Loucy (cell line): ENCODE data around the gene PMP22.

ENCODE experiments used
- H2AFZ ChIP-seq: fragments of 200-600 bp; sonication (generic); 2 replicates; pipeline ENCODE4 v1.6.0; 2016; ENCODE audit warnings: antibody characterized with exemption, mild to moderate bottlenecking, low read length, moderate library complexity
- H3F3A ChIP-seq: fragments of 200-600 bp; 2 replicates; pipeline ENCODE4 v1.6.0; 2016; ENCODE audit warnings: antibody characterized with exemption, low read depth, mild to moderate bottlenecking
- H3K27me3 ChIP-seq: fragments of 200-600 bp; sonication (generic); 2 replicates; pipeline ENCODE4 v1.6.1; 2014; ENCODE audit warnings: low read length, mild to moderate bottlenecking; ENCODE audit not compliant: insufficient read depth, poor library complexity, severe bottlenecking
- H3K36me3 ChIP-seq: fragments of 200-600 bp; sonication (generic); 2 replicates; pipeline ENCODE4 v1.6.1; 2016; ENCODE audit warnings: low read length; ENCODE audit not compliant: insufficient read depth
- H3K4me1 ChIP-seq: fragments of 200-600 bp; sonication (generic); 2 replicates; pipeline ENCODE4 v1.5.1; 2014; ENCODE audit warnings: low read length, mild to moderate bottlenecking; ENCODE audit not compliant: insufficient read depth, poor library complexity, severe bottlenecking
- H3K4me2 ChIP-seq: fragments of 200-600 bp; sonication (generic); 2 replicates; pipeline ENCODE4 v1.6.0; 2014; ENCODE audit warnings: antibody characterized with exemption, low read length, low read depth, mild to moderate bottlenecking; ENCODE audit not compliant: poor library complexity, severe bottlenecking
- H3K4me3 ChIP-seq: fragments of 200-600 bp; sonication (generic); 2 replicates; pipeline ENCODE4 v1.5.1; 2014; ENCODE audit warnings: low read length, mild to moderate bottlenecking, mixed read lengths; ENCODE audit not compliant: poor library complexity, severe bottlenecking
- H3K79me2 ChIP-seq: fragments of 200-600 bp; sonication (generic); 2 replicates; pipeline ENCODE4 v1.6.1; 2014; ENCODE audit warnings: low read length; ENCODE audit not compliant: insufficient read depth
- H3K9ac ChIP-seq: fragments of 200-600 bp; sonication (generic); 2 replicates; pipeline ENCODE4 v1.6.0; 2014; ENCODE audit warnings: mild to moderate bottlenecking, low read depth, low read length, moderate library complexity; ENCODE audit not compliant: poor library complexity, severe bottlenecking
- H3K9me2 ChIP-seq: fragments of 200-600 bp; sonication (generic); replicated peaks from 2 replicates; pipeline ENCODE4 v1.6.1; 2016; ENCODE audit warnings: low read depth, low read length, mixed read lengths
- H3K9me3 ChIP-seq: fragments of 200-600 bp; sonication (generic); 2 replicates; pipeline ENCODE4 v1.6.1; 2014; ENCODE audit warnings: mild to moderate bottlenecking, antibody characterized with exemption, low read length, low read depth; ENCODE audit not compliant: insufficient read depth
- H4K20me1 ChIP-seq: fragments of 200-600 bp; sonication (generic); 2 replicates; pipeline ENCODE4 v1.6.0; 2014; ENCODE audit warnings: antibody characterized with exemption, low read length, mild to moderate bottlenecking; ENCODE audit not compliant: insufficient read depth, poor library complexity, severe bottlenecking
- CTCF ChIP-seq: fragments of 200-600 bp; sonication (generic); conservative IDR thresholded peaks from 2 replicates; pipeline ENCODE4 v1.5.1; 2014; ENCODE audit warnings: mild to moderate bottlenecking, antibody characterized with exemption, low read length
- EZH2phosphoT487 ChIP-seq: fragments of 200-600 bp; IDR thresholded peaks from 2 replicates; pipeline ENCODE4 v1.6.1; 2018; ENCODE audit warnings: antibody characterized with exemption, mild to moderate bottlenecking, moderate library complexity, borderline replicate concordance

PMP22 gene

GRCh38 chr17:15278380-15278779 is 13.3 kb upstream of the PMP22 start:
- no peak overlapping the region for H3K9ac ChIP-seq
- no peak overlapping the region for H2AFZ ChIP-seq
- H3K9me3 ChIP-seq, result no peaks in the 10 kb centered on the region
- no peaks in the 10 kb centered on the region for H3F3A ChIP-seq
- no peaks in the 10 kb centered on the region for H4K20me1 ChIP-seq
- H3K4me1 ChIP-seq, result no peaks in the 10 kb centered on the region
- TF ChIP-seq CTCF, result no peak
- TF ChIP-seq EZH2phosphoT487, result no peak
- H3K9me2 ChIP-seq, result no peaks in the 10 kb centered on the region
- no peaks in the 10 kb centered on the region for H3K36me3 ChIP-seq
- no peak overlapping the region for H3K4me2 ChIP-seq
- H3K79me2 ChIP-seq, result no peaks in the 10 kb centered on the region
- H3K4me3 ChIP-seq, result no peak overlapping the region
- H3K27me3 ChIP-seq, result no peaks in the 10 kb centered on the region

GRCh38 chr17:15274017-15274416 is 8.9 kb upstream of the PMP22 start:
- Histone ChIP-seq H3F3A (no peaks in the 10 kb centered on the region), H3K4me3 (no peak overlapping the region), H3K4me1 (no peaks in the 10 kb centered on the region), H3K9ac (no peak overlapping the region), H3K9me2 (no peaks in the 10 kb centered on the region), H3K36me3 (no peaks in the 10 kb centered on the region), H3K27me3 (no peaks in the 10 kb centered on the region), H2AFZ (no peak overlapping the region), H3K4me2 (no peak overlapping the region), H4K20me1 (no peaks in the 10 kb centered on the region), H3K9me3 (no peaks in the 10 kb centered on the region), H3K79me2 (no peaks in the 10 kb centered on the region)
- TF ChIP-seq CTCF (no peak), EZH2phosphoT487 (no peak)

- no peaks in the 10 kb centered on the region for H3K4me1 ChIP-seq
- no peaks in the 10 kb centered on the region for H3F3A ChIP-seq
- no peak overlapping the region for H3K4me2 ChIP-seq
- H3K4me3 ChIP-seq, result no peak overlapping the region
- H3K9me2 ChIP-seq, result no peaks in the 10 kb centered on the region
- H3K36me3 ChIP-seq, result no peaks in the 10 kb centered on the region
- H3K79me2 ChIP-seq, result no peaks in the 10 kb centered on the region
- TF ChIP-seq CTCF (no peak), EZH2phosphoT487 (no peak)
- H3K9me3 ChIP-seq, result no peaks in the 10 kb centered on the region
- H4K20me1 ChIP-seq, result no peaks in the 10 kb centered on the region
- no peak overlapping the region for H3K9ac ChIP-seq
- no peak overlapping the region for H2AFZ ChIP-seq
- H3K27me3 ChIP-seq, result no peaks in the 10 kb centered on the region
Observed at GRCh38 chr17:15273141-15273793, 8.1 kb upstream of the PMP22 start.
